HepG2 (cell line): ENCODE measurements around the gene AAMP. TPM values are rescaled to one million over a fixed set of nuclear protein-coding genes. Genes with fewer than 3 reads are reported as not detected.

Experiments used
- CCDC6 ChIP-seq: sonication (generic); formaldehyde crosslinking; IDR thresholded peaks from 2 replicates; pipeline ENCODE4 v1.8.1; 2022; ENCODE audit warnings: mild to moderate bottlenecking, missing genetic modification reagents, moderate library complexity
- JUN ChIP-seq: sonication (generic); formaldehyde crosslinking; IDR thresholded peaks from 2 replicates; pipeline ENCODE4 v1.4.0; 2020; ENCODE audit warnings: mild to moderate bottlenecking, missing genetic modification reagents
- NR2C2 ChIP-seq: sonication (generic); formaldehyde crosslinking; IDR thresholded peaks from 2 replicates; pipeline ENCODE4 v1.4.0; 2020; ENCODE audit warnings: missing genetic modification reagents, mild to moderate bottlenecking, moderate library complexity, borderline replicate concordance
- SETDB1 ChIP-seq: sonication (generic); formaldehyde crosslinking; IDR thresholded peaks from 2 replicates; pipeline ENCODE4 v1.5.1; 2020; ENCODE audit warnings: missing genetic modification reagents, mild to moderate bottlenecking, borderline replicate concordance
- ZFP90 ChIP-seq: sonication (generic); formaldehyde crosslinking; IDR thresholded peaks from 2 replicates; pipeline ENCODE4 v1.8.0; 2022; ENCODE audit warnings: missing genetic modification reagents, mild to moderate bottlenecking, inconsistent platforms, borderline replicate concordance
- ZNF326 ChIP-seq: sonication (generic); formaldehyde crosslinking; IDR thresholded peaks from 2 replicates; pipeline ENCODE4 v1.4.0; 2020; ENCODE audit warnings: missing genetic modification reagents, borderline replicate concordance
- ZNF451 ChIP-seq: sonication (generic); formaldehyde crosslinking; IDR thresholded peaks from 2 replicates; pipeline ENCODE4 v1.5.0; 2020; ENCODE audit warnings: mild to moderate bottlenecking, missing genetic modification reagents
- ZNF546 ChIP-seq: sonication (generic); formaldehyde crosslinking; conservative IDR thresholded peaks from 2 replicates; pipeline ENCODE4 v1.8.1; 2023; ENCODE audit warnings: mild to moderate bottlenecking, missing genetic modification reagents
- ZNF703 ChIP-seq: sonication (generic); formaldehyde crosslinking; IDR thresholded peaks from 2 replicates; pipeline ENCODE4 v1.5.1; 2020; ENCODE audit warnings: missing genetic modification reagents, mild to moderate bottlenecking, moderate library complexity, borderline replicate concordance
- ZNF761 ChIP-seq: sonication (generic); formaldehyde crosslinking; conservative IDR thresholded peaks from 2 replicates; pipeline ENCODE4 v1.4.0; 2020; ENCODE audit warnings: mild to moderate bottlenecking, missing genetic modification reagents
- polyA plus RNA-seq, 8 experiments: library from polyadenylated mRNA; depleted of rRNA in 3 of 8; stranded (reverse) in 7 of 8; unstranded in 1 of 8; fragments of >200 nt; fragmentation: Illumina TruSeq in 4 of 8; extraction: Trizol in 4 of 8; gene quantifications; 2 replicates each; pipeline versions ENCODE4 v1.2.1 to v1.2.3, GENCODE V29; 2011 to 2016; ENCODE audit warnings: low read depth in 4 of 8, missing spikeins in 1 of 8, mixed read lengths in 1 of 8; ENCODE audit not compliant: insufficient read depth in 1 of 8
- total RNA-seq, 5 experiments: library from RNA; depleted of rRNA; stranded (reverse); fragments of >200 nt; fragmentation: Illumina TruSeq; extraction: Trizol; gene quantifications; 2 replicates each; pipeline ENCODE4 v1.2.3, GENCODE V29; 2016; ENCODE audit warnings: low read depth in 1 of 5
- TF ChIP-seq, protein P1 (sequence below): sonication (generic); formaldehyde crosslinking; IDR thresholded peaks from 2 replicates; pipeline ENCODE4 v1.4.0; 2020; ENCODE audit warnings: missing genetic modification reagents
- TF ChIP-seq, protein P2 (sequence below): sonication (generic); formaldehyde crosslinking; IDR thresholded peaks from 2 replicates; pipeline ENCODE4 v1.8.1; 2023; ENCODE audit warnings: missing genetic modification reagents, inconsistent platforms, borderline replicate concordance
- TF ChIP-seq, protein P3 (sequence below): sonication (generic); formaldehyde crosslinking; IDR thresholded peaks from 2 replicates; pipeline ENCODE4 v1.8.1; 2023; ENCODE audit warnings: mild to moderate bottlenecking, moderate library complexity, missing genetic modification reagents
- TF ChIP-seq, protein P4 (sequence below): sonication (generic); formaldehyde crosslinking; IDR thresholded peaks from 2 replicates; pipeline ENCODE4 v1.4.0; 2020; ENCODE audit warnings: missing genetic modification reagents
- TF ChIP-seq, protein P5 (sequence below): sonication (generic); formaldehyde crosslinking; conservative IDR thresholded peaks from 2 replicates; pipeline ENCODE4 v1.4.0; 2020; ENCODE audit warnings: missing genetic modification reagents

Gene AAMP
- total and polyA plus RNA-seq, 2 of the 13 experiments (the other 11 are each of a cell fraction or from before 2014, with no cell fraction given), result 110 to 186 TPM

DNA sequence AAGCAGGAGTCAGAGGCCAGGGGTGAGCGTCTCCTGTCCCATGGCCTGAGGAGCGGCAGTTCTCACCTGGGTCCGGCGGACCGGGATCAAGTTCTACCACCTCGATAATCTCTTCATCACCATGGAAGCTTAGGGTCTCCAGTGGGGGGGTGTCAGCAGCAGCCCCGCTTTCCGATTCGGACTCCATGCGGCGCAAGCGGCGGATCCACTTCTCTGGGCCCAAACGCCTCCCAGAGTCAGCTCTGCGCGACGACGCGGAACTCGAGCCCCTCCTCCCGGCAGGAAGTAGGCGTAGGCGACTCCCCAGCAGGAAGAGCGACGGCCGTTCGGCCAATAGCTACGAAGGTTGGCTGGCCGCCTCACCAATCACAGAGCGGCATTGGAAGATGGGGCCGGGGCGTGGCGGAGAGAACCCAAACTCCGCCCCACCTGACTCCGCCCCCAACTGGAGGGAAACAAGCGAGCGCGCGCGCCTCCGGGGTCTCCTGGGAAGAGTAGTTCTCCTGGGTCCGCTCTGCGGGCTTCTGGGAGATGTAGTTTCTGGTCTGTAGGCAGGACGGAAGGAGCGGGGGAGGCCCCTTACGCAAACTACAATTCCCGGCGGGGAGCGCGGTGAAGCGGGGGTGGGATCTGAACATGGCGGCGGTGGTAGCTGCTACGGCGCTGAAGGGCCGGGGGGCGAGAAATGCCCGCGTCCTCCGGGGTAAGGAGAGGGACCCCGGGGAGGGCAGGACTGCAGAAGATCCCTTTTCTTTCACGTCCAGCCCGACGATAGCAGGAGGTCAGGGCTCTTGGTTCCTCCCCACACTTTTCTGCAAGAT lies at the start of gene AAMP, which contains the start of gene PNKD (continued):
- TF ChIP-seq, protein P1, sequence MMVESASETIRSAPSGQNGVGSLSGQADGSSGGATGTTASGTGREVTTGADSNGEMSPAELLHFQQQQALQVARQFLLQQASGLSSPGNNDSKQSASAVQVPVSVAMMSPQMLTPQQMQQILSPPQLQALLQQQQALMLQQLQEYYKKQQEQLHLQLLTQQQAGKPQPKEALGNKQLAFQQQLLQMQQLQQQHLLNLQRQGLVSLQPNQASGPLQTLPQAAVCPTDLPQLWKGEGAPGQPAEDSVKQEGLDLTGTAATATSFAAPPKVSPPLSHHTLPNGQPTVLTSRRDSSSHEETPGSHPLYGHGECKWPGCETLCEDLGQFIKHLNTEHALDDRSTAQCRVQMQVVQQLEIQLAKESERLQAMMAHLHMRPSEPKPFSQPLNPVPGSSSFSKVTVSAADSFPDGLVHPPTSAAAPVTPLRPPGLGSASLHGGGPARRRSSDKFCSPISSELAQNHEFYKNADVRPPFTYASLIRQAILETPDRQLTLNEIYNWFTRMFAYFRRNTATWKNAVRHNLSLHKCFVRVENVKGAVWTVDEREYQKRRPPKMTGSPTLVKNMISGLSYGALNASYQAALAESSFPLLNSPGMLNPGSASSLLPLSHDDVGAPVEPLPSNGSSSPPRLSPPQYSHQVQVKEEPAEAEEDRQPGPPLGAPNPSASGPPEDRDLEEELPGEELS, result 0 out of 2 replicates have a peak, but pooled peaks have one; percentile 22
- TF ChIP-seq, protein P2, sequence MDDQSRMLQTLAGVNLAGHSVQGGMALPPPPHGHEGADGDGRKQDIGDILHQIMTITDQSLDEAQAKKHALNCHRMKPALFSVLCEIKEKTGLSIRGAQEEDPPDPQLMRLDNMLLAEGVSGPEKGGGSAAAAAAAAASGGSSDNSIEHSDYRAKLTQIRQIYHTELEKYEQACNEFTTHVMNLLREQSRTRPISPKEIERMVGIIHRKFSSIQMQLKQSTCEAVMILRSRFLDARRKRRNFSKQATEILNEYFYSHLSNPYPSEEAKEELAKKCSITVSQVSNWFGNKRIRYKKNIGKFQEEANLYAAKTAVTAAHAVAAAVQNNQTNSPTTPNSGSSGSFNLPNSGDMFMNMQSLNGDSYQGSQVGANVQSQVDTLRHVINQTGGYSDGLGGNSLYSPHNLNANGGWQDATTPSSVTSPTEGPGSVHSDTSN (CRISPR knock-in tag), result peak; percentile 98; the same call in 1 of the 2 replicates
- TF ChIP-seq ZFP90 (CRISPR knock-in tag) (peak; percentile 90; the same call in 1 of the 2 replicates), ZNF451 (no peak; the same call in 1 of the 2 replicates), CCDC6 (CRISPR knock-in tag) (no peak), ZNF703 (CRISPR knock-in tag) (no peak), NR2C2 (CRISPR knock-in tag) (peak; percentile 85), ZNF761 (no peak), SETDB1 (CRISPR knock-in tag) (no peak), JUN (CRISPR knock-in tag) (no peak; the same call in 1 of the 2 replicates), ZNF326 (CRISPR knock-in tag) (no peak), ZNF546 (CRISPR knock-in tag) (peak; percentile 99)
- TF ChIP-seq, protein P3, sequence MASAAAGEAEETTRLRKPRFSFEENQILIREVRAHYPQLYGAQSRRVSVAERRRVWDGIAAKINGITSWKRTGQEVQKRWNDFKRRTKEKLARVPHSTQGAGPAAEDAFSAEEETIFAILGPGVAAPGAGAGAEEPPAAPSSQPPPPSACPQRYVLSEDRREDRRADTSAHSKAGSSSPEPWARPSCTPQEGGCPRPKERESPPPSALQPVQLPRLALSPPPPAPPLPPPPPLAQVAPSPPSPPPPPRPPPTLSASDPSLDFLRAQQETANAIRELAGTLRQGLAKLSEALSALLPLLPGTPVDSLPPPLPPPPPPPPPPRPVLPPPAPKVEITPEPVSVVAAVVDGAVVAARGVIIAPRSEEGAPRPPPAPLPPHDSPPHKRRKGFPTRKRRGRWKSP (CRISPR knock-in tag), result no peak; the same call in 1 of the 2 replicates
- TF ChIP-seq, protein P4, sequence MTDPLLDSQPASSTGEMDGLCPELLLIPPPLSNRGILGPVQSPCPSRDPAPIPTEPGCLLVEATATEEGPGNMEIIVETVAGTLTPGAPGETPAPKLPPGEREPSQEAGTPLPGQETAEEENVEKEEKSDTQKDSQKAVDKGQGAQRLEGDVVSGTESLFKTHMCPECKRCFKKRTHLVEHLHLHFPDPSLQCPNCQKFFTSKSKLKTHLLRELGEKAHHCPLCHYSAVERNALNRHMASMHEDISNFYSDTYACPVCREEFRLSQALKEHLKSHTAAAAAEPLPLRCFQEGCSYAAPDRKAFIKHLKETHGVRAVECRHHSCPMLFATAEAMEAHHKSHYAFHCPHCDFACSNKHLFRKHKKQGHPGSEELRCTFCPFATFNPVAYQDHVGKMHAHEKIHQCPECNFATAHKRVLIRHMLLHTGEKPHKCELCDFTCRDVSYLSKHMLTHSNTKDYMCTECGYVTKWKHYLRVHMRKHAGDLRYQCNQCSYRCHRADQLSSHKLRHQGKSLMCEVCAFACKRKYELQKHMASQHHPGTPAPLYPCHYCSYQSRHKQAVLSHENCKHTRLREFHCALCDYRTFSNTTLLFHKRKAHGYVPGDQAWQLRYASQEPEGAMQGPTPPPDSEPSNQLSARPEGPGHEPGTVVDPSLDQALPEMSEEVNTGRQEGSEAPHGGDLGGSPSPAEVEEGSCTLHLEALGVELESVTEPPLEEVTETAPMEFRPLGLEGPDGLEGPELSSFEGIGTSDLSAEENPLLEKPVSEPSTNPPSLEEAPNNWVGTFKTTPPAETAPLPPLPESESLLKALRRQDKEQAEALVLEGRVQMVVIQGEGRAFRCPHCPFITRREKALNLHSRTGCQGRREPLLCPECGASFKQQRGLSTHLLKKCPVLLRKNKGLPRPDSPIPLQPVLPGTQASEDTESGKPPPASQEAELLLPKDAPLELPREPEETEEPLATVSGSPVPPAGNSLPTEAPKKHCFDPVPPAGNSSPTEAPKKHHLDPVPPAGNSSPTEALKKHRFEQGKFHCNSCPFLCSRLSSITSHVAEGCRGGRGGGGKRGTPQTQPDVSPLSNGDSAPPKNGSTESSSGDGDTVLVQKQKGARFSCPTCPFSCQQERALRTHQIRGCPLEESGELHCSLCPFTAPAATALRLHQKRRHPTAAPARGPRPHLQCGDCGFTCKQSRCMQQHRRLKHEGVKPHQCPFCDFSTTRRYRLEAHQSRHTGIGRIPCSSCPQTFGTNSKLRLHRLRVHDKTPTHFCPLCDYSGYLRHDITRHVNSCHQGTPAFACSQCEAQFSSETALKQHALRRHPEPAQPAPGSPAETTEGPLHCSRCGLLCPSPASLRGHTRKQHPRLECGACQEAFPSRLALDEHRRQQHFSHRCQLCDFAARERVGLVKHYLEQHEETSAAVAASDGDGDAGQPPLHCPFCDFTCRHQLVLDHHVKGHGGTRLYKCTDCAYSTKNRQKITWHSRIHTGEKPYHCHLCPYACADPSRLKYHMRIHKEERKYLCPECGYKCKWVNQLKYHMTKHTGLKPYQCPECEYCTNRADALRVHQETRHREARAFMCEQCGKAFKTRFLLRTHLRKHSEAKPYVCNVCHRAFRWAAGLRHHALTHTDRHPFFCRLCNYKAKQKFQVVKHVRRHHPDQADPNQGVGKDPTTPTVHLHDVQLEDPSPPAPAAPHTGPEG (CRISPR knock-in tag), result peak; percentile 72
- TF ChIP-seq, protein P5, sequence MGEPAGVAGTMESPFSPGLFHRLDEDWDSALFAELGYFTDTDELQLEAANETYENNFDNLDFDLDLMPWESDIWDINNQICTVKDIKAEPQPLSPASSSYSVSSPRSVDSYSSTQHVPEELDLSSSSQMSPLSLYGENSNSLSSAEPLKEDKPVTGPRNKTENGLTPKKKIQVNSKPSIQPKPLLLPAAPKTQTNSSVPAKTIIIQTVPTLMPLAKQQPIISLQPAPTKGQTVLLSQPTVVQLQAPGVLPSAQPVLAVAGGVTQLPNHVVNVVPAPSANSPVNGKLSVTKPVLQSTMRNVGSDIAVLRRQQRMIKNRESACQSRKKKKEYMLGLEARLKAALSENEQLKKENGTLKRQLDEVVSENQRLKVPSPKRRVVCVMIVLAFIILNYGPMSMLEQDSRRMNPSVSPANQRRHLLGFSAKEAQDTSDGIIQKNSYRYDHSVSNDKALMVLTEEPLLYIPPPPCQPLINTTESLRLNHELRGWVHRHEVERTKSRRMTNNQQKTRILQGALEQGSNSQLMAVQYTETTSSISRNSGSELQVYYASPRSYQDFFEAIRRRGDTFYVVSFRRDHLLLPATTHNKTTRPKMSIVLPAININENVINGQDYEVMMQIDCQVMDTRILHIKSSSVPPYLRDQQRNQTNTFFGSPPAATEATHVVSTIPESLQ (CRISPR knock-in tag), result peak; percentile 82; the same call in 1 of the 2 replicates
